Naive thymus-derived CD8-positive, alpha-beta T cell (primary cell): ENCODE data around the gene ATP6V0A1. TPM values are rescaled to one million over a fixed set of nuclear protein-coding genes. Genes with fewer than 3 reads are reported as not detected.
"Not testable (repeated sequence)": the region's sequence is repeated elsewhere in the genome, so short reads cannot be mapped to it uniquely, and the experiment has no call there.

ENCODE experiments used
- ATAC-seq, 2 donors: fragments of 150-1000 bp; cut with Tn5 transposase in 1 of 2; sonication (Bioruptor Pico), chemical (Tn5 transposase) in 1 of 2; 1 replicate in 1 of 2; 2 replicates in 1 of 2; pipeline ENCODE4 v1.10.0; 2021; ENCODE audit warnings: mild to moderate bottlenecking in 2 of 2, moderate library complexity in 2 of 2
- POLR2A ChIA-PET: fragments of 350-600 bp; sonication (Branson Sonifier 250); formaldehyde crosslinking; loops from one replicate; lab custom pipeline; 2021; ENCODE audit warnings: antibody characterized with exemption; lab: Charles Lee
- DNase-seq, 10 donors: peaks; one replicate each; pipeline versions ENCODE4 v3.0.0 to v3.0.0-alpha.2; 2020 to 2022
- H3K27ac Mint-ChIP-seq, 10 donors: one replicate each; pipeline ENCODE4 v1.8.0; 2020 to 2022; ENCODE audit warnings: mild to moderate bottlenecking in 10 of 10, mixed read lengths in 10 of 10, moderate library complexity in 4 of 10, inconsistent platforms in 1 of 10
- H3K27me3 Mint-ChIP-seq, 5 donors: one replicate each; pipeline ENCODE4 v1.8.0; 2021 to 2022; ENCODE audit warnings: mixed read lengths in 5 of 5
- H3K36me3 Mint-ChIP-seq, 3 donors: one replicate each; pipeline ENCODE4 v1.8.0; 2020 to 2022; ENCODE audit warnings: mixed read lengths in 3 of 3, mild to moderate bottlenecking in 2 of 3, inconsistent platforms in 1 of 3
- H3K4me1 Mint-ChIP-seq, 4 donors: one replicate each; pipeline ENCODE4 v1.8.0; 2021 to 2022; ENCODE audit warnings: mixed read lengths in 4 of 4
- H3K4me3 Mint-ChIP-seq, 10 donors: one replicate each; pipeline ENCODE4 v1.8.0; 2020 to 2022; ENCODE audit warnings: mild to moderate bottlenecking in 10 of 10, mixed read lengths in 10 of 10, moderate library complexity in 6 of 10, inconsistent platforms in 1 of 10
- H3K9me3 Mint-ChIP-seq, 9 donors: one replicate each; pipeline ENCODE4 v1.8.0; 2020 to 2022; ENCODE audit warnings: mixed read lengths in 9 of 9, mild to moderate bottlenecking in 3 of 9, inconsistent platforms in 1 of 9, moderate library complexity in 1 of 9
- polyA plus RNA-seq, 3 donors: library from polyadenylated mRNA; unstranded; fragments of 300-500 nt; fragmentation: Illumina TruSeq; gene quantifications; one replicate each; pipeline ENCODE4 v1.2.3, GENCODE V29; 2021
- total RNA-seq, 8 experiments: library from RNA in 2 of 8; stranded (reverse) in 2 of 8; gene quantifications; one replicate each; pipeline ENCODE4 v1.2.3 and lab custom pipeline; 2021 to 2026

The ATP6V0A1 gene
- total and polyA plus RNA-seq, 5 experiments from 2014 or later: 4.1 to 19.1 (median 12.6) TPM

- POLR2A ChIA-PET: interaction anchor here (1.3 to 4.4 kb wide), 4 partner anchors 10 to 29 kb away, joined by 3 to 19 read pairs (median 14); partner anchors contain the start of gene MLX
- H3K27me3 Mint-ChIP-seq: no peaks in the 10 kb centered on the region
- peak overlapping the region; percentile 59 to 86 (median 72) for H3K4me3 Mint-ChIP-seq
- no peaks in the 10 kb centered on the region for H3K9me3 Mint-ChIP-seq
- peaks cover 23 to 61% (median 49%) of the 10 kb centered on the region in 4 donors for H3K4me1 Mint-ChIP-seq
- ATAC-seq: no peak
- peak overlapping the region in 8 of 10 donors; percentile 15 to 78 (median 55) for H3K27ac Mint-ChIP-seq
- H3K36me3 Mint-ChIP-seq: peaks cover 0 to 5% (median 0%) of the 10 kb centered on the region in 3 donors
- no peak for DNase-seq
Observed at GRCh38 chr17:42537826-42538451, 79.3 kb downstream of the ATP6V0A1 start.

DNA sequence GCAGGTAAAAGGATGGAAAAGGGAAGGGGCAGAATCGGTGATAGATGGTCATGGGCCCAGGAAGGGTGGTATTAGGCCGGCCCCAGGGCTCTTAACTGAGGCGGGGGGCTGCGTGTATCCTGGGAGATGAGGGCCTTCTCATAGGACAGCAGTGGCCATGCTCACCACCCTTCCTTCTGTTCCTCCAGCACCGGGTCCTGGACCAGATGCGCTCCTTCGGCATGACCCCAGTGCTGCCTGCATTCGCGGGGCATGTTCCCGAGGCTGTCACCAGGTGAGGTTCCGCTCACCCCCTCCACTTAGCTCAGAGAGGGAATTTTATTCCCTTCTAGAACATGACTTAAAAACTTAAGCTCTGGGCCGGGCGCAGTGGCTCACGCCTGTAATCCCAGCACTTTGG is 79.8 kb downstream of the ATP6V0A1 start:
- Mint-ChIP-seq H3K27me3 (no peaks in the 10 kb centered on the region), H3K9me3 (no peaks in the 10 kb centered on the region), H3K36me3 (peaks cover 0 to 5% (median 0%) of the 10 kb centered on the region in 3 donors), H3K4me3 (no peak overlapping the region), H3K4me1 (peaks cover 23 to 59% (median 50%) of the 10 kb centered on the region in 4 donors), H3K27ac (peak overlapping the region in 2 of 10 donors; percentile 15 to 78)
- ATAC-seq: no peak
- POLR2A ChIA-PET: interaction anchor here (1.3 to 2.9 kb wide), 2 partner anchors 9 to 16 kb away, joined by 3 to 16 read pairs; no protein-coding TSS in a partner anchor
- DNase-seq: no peak

- not testable (repeated sequence) for H3K27me3 Mint-ChIP-seq, H3K9me3 Mint-ChIP-seq, H3K36me3 Mint-ChIP-seq, DNase-seq
- Mint-ChIP-seq H3K4me1 (peaks cover 18 to 56% (median 44%) of the 10 kb centered on the region in 4 donors), H3K4me3 (peak overlapping the region; percentile 50 to 78 (median 70)), H3K27ac (peak overlapping the region; percentile 60 to 92 (median 72))
- POLR2A ChIA-PET: interaction anchor here (0.7 to 3.0 kb wide), 6 partner anchors 10 to 218 kb away, joined by 3 to 16 read pairs (median 5); partner anchors contain the start of genes MLX and PSMC3IP
- ATAC-seq: peak; percentile 12 to 26
Observed at GRCh38 chr17:42540558-42540957, 81.9 kb downstream of the ATP6V0A1 start.

DNA sequence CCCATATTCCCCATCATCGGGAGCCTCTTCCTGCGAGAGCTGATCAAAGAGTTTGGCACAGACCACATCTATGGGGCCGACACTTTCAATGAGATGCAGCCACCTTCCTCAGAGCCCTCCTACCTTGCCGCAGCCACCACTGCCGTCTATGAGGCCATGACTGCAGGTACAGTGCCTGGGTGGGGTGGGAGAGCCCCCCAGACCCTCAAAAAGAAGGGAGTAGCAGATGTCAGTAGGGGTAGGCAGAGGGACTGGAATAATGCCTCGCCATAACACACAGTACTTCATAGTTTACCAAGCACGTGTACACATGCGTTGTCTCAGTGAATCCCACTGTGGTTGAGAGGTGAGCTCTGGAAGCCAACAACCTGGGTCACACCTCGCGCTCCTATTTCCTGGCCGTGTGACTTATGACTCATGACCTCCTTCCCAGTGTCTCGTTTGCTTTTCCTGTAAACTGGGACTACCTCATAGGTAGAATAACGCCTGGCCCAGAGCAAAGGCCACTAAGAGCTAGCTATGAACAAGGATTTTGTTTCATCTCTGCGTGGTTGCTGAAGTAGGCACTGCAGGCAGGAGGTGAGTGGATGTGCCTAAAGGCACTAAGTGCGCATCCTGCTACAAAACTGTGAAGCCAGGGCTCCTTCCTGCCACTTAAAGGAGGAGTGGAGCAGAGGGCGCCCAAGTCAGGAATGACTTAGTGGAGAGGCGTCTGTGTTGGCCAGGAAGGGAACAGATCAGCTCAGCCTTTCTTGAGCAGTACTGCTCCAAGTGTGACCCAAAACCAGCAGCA is 82.6 kb downstream of the ATP6V0A1 start:
- POLR2A ChIA-PET: interaction anchor here (0.9 to 3.0 kb wide), 5 partner anchors 10 to 219 kb away, joined by 3 to 16 read pairs (median 6); partner anchors contain the start of genes MLX and PSMC3IP
- Mint-ChIP-seq H3K27me3 (no peaks in the 10 kb centered on the region), H3K9me3 (no peaks in the 10 kb centered on the region), H3K27ac (peak overlapping the region; percentile 63 to 92 (median 72)), H3K4me1 (peaks cover 16 to 51% (median 41%) of the 10 kb centered on the region in 4 donors), H3K36me3 (peaks cover 0 to 5% (median 0%) of the 10 kb centered on the region in 3 donors), H3K4me3 (peak overlapping the region; percentile 50 to 78 (median 70))
- DNase-seq (peak in 7 of 10 donors; percentile 39 to 76 (median 58)), ATAC-seq (peak; percentile 59 to 74)

- DNase-seq (no peak), ATAC-seq (no peak)
- no peak overlapping the region for H3K27ac Mint-ChIP-seq
- H3K4me1 Mint-ChIP-seq: peaks cover 12 to 34% (median 29%) of the 10 kb centered on the region in 4 donors
- POLR2A ChIA-PET: interaction anchor here (3.0 kb wide), 1 partner anchor 13 kb away, joined by 16 read pairs; no protein-coding TSS in a partner anchor
- no peaks in the 10 kb centered on the region for H3K27me3 Mint-ChIP-seq
- no peaks in the 10 kb centered on the region for H3K9me3 Mint-ChIP-seq
- no peak overlapping the region for H3K4me3 Mint-ChIP-seq
- H3K36me3 Mint-ChIP-seq: peaks cover 0 to 5% (median 0%) of the 10 kb centered on the region in 3 donors
Observed at GRCh38 chr17:42543190-42544079, 84.8 kb downstream of the ATP6V0A1 start.

GRCh38 chr17:42544874-42545283 is 86.2 kb downstream of the ATP6V0A1 start:
- H3K4me3 Mint-ChIP-seq: no peak overlapping the region
- POLR2A ChIA-PET: no interaction called here
- no peak for DNase-seq
- H3K36me3 Mint-ChIP-seq: no peaks in the 10 kb centered on the region
- ATAC-seq: no peak
- H3K9me3 Mint-ChIP-seq: no peaks in the 10 kb centered on the region
- H3K27me3 Mint-ChIP-seq: no peaks in the 10 kb centered on the region
- peaks cover 14 to 36% (median 29%) of the 10 kb centered on the region in 4 donors for H3K4me1 Mint-ChIP-seq
- peak overlapping the region in 1 of 10 donors; percentile 38 for H3K27ac Mint-ChIP-seq

GRCh38 chr17:42545755-42546505 is 87.3 kb downstream of the ATP6V0A1 start:
- H3K27ac Mint-ChIP-seq: peak overlapping the region in 1 of 10 donors; percentile 27

DNA sequence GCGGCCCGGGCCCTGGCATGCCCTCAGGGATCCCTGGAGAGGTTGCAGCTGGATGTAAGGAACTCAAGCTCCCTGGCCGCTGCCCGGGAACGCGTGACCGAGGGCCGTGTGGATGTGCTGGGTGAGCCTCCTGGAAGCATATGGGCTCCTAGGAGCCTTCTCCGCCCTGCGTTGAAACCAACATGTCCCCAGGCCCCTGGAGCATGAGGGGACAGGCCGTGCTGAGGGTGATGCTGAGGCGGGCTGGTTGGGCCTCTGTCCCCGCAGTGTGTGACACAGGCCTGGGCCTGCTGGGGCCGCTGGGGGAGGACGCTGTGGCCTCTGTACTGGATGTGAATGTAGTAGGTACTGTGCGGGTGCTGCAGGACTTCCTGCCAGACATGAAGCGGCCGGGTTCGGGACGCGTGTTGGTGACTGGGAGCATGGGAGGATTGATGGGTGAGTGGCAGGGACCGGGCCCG is 88.4 kb downstream of the ATP6V0A1 start:
- Mint-ChIP-seq H3K27me3 (no peaks in the 10 kb centered on the region), H3K27ac (no peak overlapping the region), H3K4me1 (peaks cover 8 to 26% (median 18%) of the 10 kb centered on the region in 4 donors), H3K36me3 (peaks cover 0 to 2% (median 0%) of the 10 kb centered on the region in 3 donors), H3K4me3 (peak overlapping the region in 2 of 10 donors; percentile 14 to 24), H3K9me3 (no peaks in the 10 kb centered on the region)
- no peak for ATAC-seq
- POLR2A ChIA-PET: interaction anchor here (1.4 to 2.9 kb wide), 4 partner anchors 10 to 158 kb away, joined by 4 to 16 read pairs (median 6); partner anchors contain the start of genes COASY, MLX, NAGLU and STAT3
- no peak for DNase-seq

More at GRCh38 chr17:42545755-42546505, 87.3 kb downstream of the ATP6V0A1 start:
- H3K9me3 Mint-ChIP-seq, H3K36me3 Mint-ChIP-seq, ATAC-seq, POLR2A ChIA-PET, H3K27me3 Mint-ChIP-seq, DNase-seq, H3K4me3 Mint-ChIP-seq: not testable (repeated sequence)
- peaks cover 12 to 31% (median 23%) of the 10 kb centered on the region in 4 donors for H3K4me1 Mint-ChIP-seq

GRCh38 chr17:42547698-42548069 is 89.0 kb downstream of the ATP6V0A1 start:
- Mint-ChIP-seq H3K4me1 (peaks cover 10 to 32% (median 19%) of the 10 kb centered on the region in 4 donors), H3K9me3 (no peaks in the 10 kb centered on the region), H3K27me3 (no peaks in the 10 kb centered on the region), H3K4me3 (peak overlapping the region in 1 of 10 donors; percentile 56), H3K36me3 (peaks cover 0 to 2% (median 0%) of the 10 kb centered on the region in 3 donors), H3K27ac (no peak overlapping the region)
- POLR2A ChIA-PET: interaction anchor here (0.6 to 2.9 kb wide), 10 partner anchors 10 to 159 kb away, joined by 3 to 16 read pairs (median 4); partner anchors contain the start of genes COASY, MLX, NAGLU and STAT3
- no peak for DNase-seq
- no peak for ATAC-seq

DNA sequence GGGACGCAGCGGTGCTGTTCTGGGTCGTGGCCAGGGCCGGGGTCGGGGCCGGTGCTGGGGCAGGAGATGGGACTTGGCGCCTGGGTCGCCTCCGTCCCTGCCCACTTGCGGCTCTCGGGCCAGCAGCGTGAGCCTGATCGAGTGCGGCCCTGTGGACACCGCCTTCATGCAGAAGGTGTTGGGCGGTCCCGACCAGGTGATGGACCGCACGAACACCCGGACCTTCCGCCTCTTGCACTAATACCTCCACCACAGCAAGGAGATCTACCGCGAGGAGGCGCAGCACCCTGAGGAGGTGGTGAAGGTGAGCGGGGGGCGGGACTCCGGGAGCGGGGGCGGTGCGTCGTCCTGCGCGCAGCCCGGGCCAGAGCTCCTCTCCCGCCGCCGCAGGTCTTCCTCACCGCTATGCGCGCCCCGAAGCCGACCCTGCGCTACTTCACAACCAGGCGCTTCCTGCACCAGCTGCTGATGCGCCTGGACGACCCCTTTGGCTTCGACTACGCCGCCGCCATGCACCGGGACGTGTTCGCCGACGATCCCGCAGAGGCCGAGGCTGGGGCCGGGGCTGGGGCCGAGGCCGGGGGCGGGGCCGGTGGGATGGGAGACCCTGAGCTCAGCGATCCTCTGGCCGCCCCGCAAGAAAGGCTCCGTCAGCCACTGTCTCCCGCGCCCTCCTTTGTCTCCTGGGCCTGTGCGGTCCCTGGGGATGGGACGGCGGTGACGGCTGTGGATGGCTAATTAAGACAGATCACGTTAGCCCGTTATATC is 89.6 kb downstream of the ATP6V0A1 start:
- H3K27ac Mint-ChIP-seq: peak overlapping the region in 3 of 10 donors; percentile 6 to 34 (median 7)
- H3K4me1 Mint-ChIP-seq: peaks cover 9 to 32% (median 21%) of the 10 kb centered on the region in 4 donors
- DNase-seq: peak; percentile 42 to 87 (median 74)
- no peaks in the 10 kb centered on the region for H3K9me3 Mint-ChIP-seq
- peaks cover 0 to 2% (median 0%) of the 10 kb centered on the region in 3 donors for H3K36me3 Mint-ChIP-seq
- ATAC-seq: peak; percentile 90 to 97
- H3K4me3 Mint-ChIP-seq: peak overlapping the region; percentile 33 to 72 (median 50)
- H3K27me3 Mint-ChIP-seq: no peaks in the 10 kb centered on the region
- POLR2A ChIA-PET: interaction anchor here (0.6 to 2.9 kb wide), 11 partner anchors 11 to 160 kb away, joined by 3 to 16 read pairs (median 4); partner anchors contain the start of genes MLX, NAGLU, PSMC3IP and STAT3
